ENCODE data around the gene TTC9C.

DNA sequence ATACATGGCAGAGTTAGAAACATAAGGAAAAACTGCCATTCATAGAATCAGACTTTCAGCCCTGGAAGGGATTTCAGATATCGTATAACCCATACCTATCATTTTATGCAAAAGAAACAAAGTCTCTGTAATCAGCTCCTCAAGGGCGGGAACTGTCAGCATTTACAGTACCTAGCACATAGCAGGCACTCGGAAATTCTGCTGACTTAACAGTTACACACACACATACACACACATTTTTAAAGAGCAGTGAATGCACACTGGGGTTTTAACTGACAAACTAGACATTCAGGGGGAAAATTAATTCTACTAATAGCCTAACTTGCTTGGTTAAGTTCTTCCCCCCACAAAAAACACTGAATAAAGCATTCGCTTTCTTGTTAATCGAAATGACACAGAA, 12.1 kb upstream of the TTC9C start:
- TF ChIP-seq EZH2 (IDR thresholded peaks at IDR 0.05; ENCODE audit: low read depth) = no peak
- TF ChIP-seq, protein P1, sequence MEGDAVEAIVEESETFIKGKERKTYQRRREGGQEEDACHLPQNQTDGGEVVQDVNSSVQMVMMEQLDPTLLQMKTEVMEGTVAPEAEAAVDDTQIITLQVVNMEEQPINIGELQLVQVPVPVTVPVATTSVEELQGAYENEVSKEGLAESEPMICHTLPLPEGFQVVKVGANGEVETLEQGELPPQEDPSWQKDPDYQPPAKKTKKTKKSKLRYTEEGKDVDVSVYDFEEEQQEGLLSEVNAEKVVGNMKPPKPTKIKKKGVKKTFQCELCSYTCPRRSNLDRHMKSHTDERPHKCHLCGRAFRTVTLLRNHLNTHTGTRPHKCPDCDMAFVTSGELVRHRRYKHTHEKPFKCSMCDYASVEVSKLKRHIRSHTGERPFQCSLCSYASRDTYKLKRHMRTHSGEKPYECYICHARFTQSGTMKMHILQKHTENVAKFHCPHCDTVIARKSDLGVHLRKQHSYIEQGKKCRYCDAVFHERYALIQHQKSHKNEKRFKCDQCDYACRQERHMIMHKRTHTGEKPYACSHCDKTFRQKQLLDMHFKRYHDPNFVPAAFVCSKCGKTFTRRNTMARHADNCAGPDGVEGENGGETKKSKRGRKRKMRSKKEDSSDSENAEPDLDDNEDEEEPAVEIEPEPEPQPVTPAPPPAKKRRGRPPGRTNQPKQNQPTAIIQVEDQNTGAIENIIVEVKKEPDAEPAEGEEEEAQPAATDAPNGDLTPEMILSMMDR (conservative IDR thresholded peaks at IDR 0.05) = no peak

Measured in PC-9 (cell line).